Upper lobe of left lung (tissue), 4 donors: ENCODE data around the gene MOB2.

Source experiments
- EP300 ChIP-seq, 4 donors: sonication (generic); formaldehyde crosslinking; IDR thresholded peaks; one replicate each; pipeline ENCODE4 v1.5.1; 2017; ENCODE audit warnings: antibody characterized with exemption in 4 of 4, control low read depth in 2 of 4
- POLR2A ChIP-seq, 4 donors: fragments of 450-650 bp; IDR thresholded peaks; one replicate each; pipeline ENCODE4 v1.5.1; 2016 to 2017; ENCODE audit warnings: antibody characterized with exemption in 4 of 4, mild to moderate bottlenecking in 2 of 4

- TF ChIP-seq POLR2A (IDR thresholded peaks at IDR 0.05): no peak
- no peak for TF ChIP-seq EP300 (IDR thresholded peaks at IDR 0.05)
These were observed 21.9 kb upstream of the MOB2 start for GRCh38 chr11:1508491-1508891.
